ENCODE data around the gene TIGD1.
"Not testable (repeated sequence)": the region's sequence is repeated elsewhere in the genome, so short reads cannot be mapped to it uniquely, and the experiment has no call there.

Gene TIGD1

DNA sequence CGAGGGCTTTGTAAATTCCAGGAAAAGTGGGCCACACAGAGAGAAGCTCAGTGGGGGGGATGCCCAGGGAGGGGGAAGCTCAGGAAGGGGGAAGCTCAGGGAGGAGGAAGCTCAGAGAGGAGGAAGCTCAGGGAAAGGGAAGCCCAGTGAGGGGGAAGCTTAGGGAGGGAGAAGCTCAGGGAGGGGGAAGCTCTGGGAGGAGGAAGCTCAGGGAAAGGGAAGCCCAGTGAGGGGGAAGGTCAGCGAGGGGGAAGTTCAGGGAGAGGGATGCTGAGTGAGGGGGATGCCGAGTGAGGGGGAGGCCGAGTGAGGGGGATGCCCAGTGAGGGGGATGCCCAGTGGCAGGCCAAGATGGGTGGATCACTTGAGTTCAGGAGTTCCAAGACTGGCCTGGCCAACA is 11.7 kb downstream of the TIGD1 start:
- DNase-seq: no peak

DNA sequence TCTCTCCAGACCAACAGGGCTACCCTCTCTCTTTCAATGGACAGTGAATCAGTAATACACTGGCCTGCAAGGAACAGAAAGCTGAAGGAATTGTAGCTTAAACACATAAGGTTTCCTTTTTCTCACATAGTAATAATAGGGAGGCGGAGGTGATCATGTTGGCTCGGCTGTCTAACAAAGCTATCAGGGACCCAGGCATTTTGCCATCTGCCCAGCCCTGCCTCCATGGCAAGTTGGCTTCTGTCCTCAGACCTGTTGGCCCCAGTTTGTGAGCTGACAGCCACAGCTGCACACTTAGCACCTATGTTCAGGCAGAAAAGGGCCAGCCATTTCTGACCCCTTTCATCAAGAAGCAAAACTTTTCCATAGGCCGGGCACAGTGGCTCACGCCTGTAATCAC is 12.9 kb downstream of the TIGD1 start:
- no peak for DNase-seq

DNA sequence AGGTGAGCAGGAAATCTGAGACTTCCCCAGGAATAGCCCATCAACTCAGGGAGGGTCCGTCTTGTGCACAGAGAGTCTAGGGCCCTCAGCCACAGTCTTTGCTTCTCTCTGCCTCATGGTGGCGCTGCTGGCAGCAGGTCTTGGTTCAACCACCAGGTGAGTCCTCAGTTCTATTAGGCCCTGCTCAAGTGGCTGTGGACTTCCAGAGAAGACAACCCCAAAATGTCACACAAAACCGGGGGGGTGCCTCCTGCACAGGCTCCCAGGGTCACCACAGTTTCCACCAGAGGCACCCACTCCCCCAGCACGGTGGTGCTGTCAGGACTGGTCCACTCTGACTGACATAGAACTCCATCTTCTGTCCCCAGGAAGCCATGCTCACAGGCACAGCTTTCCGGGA is 13.3 kb downstream of the TIGD1 start:
- DNase-seq: no peak

DNA sequence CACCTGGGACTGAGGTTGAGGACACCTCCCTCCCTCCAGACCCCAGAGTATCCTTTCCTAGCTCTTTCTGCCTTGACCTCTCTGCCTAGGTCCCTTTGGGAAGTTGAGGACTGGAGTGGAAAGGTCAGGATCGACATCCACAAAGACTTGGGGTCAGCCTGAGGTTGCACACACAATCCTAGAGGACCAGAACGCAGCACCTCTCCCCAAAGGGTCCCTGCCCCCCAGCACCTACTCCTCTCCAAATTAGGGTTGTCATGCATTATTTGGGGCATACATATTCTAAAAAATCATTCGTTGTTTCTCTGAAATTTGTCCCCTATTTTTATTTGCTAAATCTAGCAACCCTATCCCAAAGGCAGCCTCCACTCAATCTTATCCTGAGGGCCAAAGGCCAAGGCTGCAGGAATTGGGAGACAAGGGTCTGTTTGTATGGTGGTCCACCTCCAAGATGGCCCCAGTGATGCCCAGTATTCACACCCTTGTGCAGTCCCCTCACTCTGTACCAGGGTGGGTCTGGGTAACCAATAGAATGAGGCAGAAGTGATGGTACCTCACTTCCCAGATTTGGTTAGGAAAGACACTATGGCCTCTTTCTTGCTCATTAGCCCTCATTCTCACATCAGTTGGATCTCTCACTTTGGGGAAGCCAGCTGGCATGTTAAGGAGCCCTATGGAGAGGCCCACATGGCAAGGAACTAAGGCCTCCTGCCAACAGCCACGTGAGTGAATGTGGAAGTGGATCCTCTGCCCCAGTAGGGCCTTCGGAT is 14.4 kb downstream of the TIGD1 start:
- DNase-seq: no peak

DNA sequence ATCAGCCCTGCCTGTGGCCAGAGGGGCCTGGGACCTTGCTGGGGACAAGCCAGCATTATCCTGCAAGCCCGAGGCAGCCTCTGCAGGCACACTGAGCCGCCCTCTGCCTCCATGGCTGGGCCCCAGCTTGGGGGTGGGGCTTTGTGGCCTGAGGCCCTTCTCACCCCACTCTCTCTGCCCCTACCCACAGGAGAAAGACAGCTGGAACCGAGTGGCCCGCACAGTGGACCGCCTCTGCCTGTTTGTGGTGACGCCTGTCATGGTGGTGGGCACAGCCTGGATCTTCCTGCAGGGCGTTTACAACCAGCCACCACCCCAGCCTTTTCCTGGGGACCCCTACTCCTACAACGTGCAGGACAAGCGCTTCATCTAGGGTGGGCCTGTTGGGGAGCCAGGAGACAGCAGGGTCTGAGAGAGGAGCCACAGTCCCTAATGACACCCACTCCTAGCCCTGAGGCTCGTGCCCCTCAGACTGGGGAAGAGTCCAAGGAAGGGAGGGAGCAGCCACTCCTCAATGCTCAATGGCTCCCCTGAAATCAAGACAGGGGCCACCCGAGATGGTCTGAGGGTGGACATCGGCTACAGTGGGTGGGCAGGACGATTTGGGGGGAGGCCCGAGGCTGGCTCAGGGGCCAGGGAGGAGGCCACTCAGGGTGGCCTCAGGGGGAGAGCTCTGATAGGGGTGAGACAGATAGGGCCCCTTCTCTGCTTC is 15.3 kb downstream of the TIGD1 start:
- no peak for DNase-seq

DNA sequence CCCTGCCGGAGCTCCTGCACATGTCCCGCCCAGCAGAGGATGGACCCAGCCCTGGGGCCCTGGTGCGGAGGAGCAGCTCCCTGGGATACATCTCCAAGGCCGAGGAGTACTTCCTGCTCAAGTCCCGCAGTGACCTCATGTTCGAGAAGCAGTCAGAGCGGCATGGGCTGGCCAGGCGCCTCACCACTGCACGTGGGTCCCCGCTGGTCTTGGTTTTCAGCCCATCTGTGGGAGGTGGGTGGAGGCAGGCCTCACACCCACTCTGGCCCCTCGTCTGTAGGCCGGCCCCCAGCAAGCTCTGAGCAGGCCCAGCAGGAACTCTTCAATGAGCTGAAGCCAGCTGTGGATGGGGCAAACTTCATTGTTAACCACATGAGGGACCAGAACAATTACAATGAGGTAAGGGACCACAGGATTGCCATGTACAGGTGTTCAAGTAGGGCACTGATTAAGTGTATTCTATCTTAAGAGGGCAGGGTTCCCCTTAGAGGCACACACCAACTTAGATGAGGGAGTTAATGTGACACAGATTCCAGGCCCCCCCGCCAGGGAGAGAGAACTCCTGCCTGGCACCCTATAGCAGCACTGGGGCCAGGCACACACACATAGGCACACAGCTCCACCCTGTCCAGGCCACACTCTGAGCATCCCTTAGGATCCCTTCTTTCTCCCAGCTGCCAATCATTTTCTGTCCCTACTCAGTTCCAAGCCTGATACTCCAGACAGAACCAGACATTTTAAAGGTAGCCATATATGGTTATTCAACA is 16.2 kb downstream of the TIGD1 start:
- no peak for DNase-seq

DNA sequence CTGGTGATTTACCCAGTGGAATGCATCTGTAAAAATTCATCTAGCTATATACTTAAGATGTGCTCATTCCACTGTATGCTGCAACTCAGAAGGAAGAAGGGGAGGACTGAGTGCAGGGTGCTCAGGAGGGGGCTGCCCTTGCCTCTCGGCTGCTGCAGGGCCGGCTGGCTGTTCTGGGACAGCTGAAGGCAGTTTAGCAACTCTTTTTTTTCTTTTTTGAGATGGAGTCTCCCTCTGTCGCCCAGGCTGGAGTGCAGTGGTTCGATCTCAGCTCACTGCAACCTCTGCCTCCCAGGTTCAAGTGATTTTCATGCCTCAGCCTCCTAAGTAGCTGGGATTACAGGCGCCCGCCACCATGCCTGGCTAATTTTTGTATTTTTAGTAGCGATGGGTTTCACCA is 17.5 kb downstream of the TIGD1 start:
- DNase-seq: not testable (repeated sequence)

DNA sequence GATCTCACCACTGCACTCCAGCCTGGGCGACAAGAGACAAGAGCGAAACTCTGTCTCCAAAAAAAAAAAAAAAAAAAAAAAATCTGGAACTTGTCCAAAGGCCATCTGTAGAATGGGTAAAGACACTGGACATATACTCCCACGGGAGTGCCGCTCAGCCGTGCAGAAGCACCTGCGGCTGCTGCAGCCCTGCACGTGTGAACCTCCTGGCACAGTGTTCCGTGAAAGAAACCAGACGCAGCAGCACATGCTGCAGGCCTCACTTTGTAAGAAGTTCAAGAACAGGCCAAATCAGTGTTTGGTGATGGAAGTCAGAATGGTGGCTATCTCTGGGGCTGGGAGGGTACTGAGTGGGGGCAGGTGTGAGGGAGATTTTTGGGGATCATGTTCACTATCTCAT is 17.9 kb downstream of the TIGD1 start:
- DNase-seq: no peak

DNA sequence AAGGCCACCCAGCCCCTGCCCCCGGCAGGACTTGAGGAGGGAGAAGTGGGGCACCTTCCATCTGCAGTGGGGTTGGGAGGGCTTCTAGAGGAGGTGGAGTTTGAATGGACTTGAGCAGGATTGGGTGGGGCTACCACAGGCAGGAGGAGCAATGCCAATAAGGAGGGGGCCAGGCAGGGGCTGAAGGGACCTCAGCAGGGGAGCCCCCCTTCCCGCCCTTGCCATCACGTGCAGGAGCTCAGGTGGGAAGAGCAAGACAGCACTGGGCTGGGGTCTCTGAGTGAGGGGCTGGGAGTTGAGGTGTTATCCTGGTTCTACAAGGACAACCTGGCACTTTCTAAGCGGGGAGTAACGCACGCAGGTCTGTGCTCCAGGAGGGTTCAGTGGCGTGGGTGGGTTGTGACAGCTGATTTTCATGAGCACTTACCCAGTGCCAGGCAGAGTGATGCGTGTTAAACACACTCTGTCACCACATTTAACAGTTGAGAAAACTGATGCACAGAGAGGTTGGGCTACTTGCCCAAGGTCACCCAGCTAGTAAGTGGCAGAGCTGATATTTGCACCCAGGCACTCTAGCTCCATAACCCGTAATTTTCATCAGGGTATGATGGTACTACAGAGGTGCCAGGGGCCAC is 19.6 kb downstream of the TIGD1 start:
- DNase-seq: no peak

DNA sequence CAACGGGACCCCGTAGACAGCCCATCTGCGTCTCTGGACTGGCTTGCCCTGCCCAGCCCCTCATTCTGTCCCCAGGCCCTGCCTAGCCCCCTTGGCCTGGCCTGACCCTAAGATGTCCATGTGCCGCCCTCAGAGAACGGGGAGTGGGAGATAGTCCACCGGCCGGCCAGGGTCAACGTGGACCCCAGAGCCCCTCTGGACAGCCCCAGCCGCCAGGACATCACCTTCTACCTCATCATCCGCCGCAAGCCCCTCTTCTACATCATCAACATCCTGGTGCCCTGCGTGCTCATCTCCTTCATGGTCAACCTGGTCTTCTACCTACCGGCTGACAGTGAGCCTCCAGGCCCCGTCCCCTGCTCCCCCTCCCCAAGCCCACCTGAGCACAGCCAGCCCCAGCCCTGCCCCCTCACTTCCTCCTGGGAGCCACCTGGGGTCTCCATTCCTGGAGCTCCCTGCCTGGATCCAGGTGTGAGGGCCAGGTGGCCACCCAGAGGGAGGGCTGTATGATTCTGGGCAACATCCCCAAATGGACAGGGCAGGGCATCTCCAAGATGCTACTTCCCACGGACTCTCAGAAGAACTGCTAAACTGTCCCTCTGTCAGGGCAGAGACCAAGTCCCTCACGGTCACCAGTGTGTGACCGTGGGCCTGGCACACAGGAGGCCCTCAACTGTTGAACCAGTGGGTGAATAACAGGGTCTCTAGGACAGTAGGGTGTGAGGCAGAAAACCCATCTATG is 20.4 kb downstream of the TIGD1 start:
- DNase-seq: no peak

DNA sequence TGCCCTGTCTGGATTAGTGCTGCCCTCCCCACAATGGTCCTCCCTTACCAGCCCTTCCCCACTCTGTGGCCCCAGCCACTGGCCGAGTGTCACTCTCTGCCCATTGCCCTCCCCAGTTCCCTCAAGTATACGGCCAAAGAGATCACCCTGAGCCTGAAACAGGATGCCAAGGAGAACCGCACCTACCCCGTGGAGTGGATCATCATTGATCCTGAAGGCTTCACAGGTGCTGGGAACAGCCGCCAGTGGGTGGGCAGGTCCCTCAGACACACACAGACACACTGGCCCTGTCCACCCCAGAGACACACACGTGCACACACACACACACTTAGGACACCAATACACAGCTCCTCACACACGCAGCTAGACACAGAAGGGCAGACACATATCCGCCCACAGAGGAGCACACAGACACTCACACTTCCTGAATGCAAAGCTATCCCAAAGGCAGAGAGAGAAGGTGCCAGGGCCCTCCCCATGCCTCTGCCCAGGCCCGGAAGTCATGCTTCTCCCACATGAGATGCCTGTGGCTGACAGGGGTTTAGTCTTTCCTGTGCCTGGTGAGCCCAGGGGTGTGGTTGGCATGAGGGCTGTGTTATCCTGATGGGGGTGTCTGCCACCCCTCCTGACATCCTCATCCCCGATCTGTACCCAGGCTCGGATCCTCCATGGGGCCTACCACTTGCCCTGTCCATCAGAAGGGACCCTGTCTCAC is 21.5 kb downstream of the TIGD1 start:
- DNase-seq: no peak

DNA sequence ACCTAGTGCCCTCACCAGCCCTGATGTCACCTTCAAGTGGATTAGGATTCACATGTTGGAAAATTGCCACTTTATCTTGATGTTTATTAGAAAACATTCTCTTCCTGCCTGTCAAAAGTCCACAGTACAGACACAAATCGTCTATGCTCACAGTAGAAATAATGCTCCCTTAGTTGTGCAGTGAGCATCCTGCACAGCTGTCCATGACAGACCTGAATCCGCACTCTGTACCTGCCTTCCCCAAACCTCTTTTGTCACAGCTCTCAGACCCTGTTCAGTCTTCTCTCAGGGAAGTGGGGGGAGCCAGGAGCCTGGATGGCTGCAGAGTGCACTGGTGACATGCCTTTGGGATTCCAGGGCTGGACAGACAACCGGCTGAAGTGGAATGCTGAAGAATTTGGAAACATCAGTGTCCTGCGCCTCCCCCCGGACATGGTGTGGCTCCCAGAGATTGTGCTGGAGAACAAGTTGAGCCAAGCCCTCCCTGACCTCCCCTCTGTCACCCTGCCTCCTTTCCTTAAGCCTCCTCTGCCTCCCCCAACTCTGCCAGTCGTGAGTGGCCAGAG is 22.4 kb downstream of the TIGD1 start:
- DNase-seq: no peak

DNA sequence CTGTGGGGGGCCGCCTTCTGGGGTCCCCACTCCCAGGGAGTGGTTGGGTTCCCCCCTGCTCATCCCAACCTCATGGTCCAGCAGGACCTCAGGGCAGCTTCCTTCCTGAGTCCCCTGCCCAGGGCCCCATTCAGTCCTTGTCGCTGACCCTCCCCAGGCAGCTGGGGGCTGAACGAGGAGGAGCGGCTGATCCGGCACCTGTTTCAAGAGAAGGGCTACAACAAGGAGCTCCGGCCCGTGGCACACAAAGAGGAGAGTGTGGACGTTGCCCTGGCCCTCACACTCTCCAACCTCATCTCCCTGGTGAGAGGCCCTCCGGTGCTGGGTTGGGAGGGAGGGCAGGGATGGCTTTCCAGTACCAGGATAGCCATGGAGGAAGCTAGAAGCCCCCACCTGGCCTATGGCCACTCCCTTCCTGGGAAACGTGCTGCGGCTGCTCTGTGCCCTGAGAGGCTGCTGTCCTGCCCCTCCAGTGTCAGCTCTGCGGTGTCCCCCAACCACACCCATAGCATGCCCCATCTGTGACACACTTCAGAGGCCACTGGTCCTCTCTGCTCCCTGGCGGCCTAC is 23.9 kb downstream of the TIGD1 start:
- DNase-seq: peak; percentile 53

DNA sequence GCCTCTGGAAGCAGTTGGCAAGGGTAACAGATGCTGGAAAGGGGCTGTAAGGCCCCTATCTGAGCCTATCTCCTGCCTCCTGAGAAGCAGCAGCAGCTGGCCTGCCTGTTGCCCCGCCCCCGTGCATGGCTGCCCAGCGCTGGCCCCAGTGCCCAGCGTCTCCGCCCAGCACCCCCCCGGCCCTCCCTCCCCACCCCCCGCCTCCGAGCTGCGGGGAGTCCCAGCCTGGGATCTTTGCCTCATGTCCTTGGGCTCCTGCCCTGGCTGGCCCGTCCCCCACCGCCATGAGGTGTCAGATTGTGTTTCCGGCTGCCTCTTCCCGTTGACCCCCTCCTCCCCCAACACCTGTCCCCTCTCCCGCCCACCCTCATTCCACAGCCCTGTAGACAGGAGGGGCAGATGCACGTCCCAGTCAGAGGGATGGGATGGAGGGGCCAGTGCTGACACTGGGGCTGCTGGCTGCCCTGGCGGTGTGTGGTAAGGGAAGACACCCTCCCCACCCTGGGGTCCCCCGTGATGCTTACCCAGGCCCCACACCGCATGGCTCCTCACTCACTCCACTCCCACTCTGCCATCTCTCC is 24.5 kb downstream of the TIGD1 start, which contains the start of gene CHRND:
Gene CHRND (plus strand): TSS at position 370 of the 581 bp plus-strand sequence. CDS start 56 bp downstream, at position 426.
- peak; percentile 54 for DNase-seq

DNA sequence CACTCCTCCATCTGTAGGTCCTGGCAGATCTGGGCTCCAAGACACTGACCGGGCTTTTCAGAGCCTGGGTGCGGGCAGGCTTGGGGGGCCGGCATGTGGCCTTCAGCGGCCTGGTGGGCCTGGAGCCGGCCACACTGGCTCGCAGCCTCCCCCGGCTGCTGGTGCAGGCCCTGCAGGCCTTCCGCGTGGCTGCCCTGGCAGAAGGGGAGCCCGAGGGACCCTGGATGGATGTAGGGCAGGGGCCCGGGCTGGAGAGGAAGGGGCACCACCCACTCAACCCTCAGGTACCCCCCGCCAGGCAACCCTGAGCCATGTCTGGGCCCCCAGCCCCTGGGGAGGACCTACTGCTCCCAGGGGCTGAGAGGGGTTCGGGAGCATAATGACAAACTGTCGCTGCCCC is 25.2 kb downstream of the TIGD1 start:
- DNase-seq: no peak

DNA sequence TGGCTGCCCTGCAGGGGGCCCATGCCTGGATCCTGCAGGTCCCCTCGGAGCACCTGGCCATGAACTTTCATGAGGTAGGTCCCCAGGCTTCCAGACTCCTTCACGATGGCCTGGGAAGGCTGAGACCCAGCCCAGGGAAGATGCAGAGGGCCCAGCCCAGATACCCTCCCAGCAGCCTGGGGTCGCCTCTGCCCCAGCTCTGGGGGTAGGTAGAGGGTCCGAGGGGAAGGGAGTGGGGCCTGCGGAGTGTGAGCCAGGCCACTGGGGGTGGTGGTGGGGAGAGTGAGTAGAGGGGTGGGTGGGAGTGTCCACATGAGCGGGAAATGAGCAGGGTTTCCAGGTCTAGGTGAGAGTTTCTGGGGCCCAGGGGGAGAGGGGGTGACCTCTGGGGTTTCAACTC is 25.6 kb downstream of the TIGD1 start:
- DNase-seq: no peak

DNA sequence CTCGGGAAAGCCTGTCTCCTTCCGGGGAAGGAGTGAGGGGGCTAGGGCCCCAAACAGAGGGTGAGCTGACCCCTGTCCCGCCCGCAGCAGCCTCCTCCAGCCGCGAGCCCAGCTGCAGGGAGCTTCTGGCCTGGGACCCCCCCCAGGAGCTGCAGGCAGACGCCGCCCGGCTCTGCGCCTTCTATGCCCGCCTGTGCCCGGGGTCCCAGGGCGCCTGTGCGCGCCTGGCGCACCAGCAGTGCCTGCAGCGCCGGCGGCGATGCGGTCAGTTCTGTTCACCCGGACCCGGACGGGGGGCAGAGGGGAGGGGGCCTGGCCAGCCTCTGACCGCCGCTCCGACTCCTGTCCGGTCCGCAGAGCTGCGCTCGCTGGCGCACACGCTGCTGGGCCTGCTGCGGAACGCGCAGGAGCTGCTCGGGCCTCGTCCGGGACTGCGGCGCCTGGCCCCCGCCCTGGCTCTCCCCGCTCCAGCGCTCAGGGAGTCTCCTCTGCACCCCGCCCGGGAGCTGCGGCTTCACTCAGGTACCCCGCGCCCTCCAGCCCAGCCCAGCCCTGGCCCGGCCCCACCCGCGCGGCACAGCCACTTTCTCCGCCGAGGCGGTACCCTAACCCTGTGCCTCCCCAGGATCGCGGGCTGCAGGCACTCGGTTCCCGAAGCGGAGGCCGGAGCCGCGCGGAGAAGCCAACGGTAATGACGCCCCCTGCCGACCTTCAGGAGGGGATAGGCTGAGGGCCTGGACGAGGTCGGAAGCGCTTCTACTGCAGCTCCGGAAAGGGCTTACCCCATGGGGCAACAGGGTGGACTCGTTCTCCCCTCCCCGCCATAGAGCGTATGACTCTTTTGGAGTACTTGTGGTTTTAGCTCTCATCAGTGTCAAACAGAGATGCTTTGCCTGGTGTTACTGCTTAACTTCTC is 26.4 kb downstream of the TIGD1 start:
- peak; percentile 81 for DNase-seq

DNA sequence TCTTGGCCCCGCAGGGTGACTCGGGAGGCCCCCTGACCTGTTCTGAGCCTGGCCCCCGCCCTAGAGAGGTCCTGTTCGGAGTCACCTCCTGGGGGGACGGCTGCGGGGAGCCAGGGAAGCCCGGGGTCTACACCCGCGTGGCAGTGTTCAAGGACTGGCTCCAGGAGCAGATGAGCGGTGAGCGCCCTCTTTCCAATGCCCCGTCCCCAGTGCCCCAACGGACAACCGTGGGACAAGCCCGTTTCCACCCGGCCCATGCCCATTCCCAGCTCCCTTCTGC is 27.0 kb downstream of the TIGD1 start:
- DNase-seq: no peak

DNA sequence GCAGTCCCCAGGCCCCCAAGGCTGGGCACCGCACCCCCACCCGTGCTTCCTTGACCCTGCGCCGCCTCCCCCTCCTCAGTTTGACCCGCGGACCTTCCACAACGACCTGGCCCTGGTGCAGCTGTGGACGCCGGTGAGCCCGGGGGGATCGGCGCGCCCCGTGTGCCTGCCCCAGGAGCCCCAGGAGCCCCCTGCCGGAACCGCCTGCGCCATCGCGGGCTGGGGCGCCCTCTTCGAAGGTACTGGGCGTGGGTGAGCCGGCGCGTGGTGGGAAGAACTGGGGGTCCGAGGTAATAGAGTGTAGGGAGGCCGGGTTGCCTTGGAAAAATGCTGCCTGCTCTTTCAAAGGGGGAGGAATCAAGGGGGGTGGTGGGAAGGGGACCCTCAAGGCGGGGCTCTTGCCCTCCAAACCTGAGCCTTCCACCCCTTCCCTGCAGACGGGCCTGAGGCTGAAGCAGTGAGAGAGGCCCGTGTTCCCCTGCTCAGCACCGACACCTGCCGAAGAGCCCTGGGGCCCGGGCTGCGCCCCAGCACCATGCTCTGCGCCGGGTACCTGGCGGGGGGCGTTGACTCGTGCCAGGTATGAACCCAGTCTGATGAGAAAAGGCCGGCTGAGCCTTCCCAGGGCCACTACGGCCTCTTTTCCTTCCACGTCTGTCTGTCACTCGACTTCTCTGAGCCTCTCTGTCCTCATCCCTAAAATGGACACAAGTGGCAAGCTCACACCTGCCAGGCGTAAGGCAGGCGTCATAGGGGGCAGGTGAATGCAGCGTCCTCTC is 27.5 kb downstream of the TIGD1 start:
- DNase-seq: no peak
